Stimulated activated naive CD8-positive, alpha-beta T cell treated with anti-CD3 and anti-CD28 coated beads, Interleukin-15, Interleukin-2, amounts not matched to agents 100 U/mL and 50 U/mL, for 24 hours (primary cell): ENCODE results near the gene BNC2.

Source experiments
- ATAC-seq: fragments of 150-1000 bp; cut with Tn5 transposase; one replicate; pipeline ENCODE4 v1.10.0; 2021
- DNase-seq: peaks from one replicate; pipeline ENCODE4 v3.0.0; 2021

The BNC2 gene

DNA sequence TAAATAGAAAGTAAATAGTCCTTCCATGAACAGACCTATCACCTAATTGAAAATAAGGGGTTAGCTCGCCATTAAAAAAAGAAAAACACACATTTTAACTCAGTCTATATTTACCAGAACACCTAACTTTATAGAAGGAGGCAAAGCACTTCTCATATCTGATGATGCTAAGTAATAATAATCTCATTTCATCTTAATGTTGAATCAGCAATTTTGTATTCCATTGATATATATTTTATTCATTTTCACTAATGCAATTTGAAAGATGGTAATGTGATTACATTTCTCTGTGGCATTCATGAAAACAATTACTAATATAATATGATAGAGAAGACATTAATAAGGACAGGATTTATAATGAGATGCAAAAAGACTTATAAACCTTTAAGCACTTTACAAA lies 276.7 kb downstream of the BNC2 start:
- no peak for DNase-seq
- no peak for ATAC-seq

DNA sequence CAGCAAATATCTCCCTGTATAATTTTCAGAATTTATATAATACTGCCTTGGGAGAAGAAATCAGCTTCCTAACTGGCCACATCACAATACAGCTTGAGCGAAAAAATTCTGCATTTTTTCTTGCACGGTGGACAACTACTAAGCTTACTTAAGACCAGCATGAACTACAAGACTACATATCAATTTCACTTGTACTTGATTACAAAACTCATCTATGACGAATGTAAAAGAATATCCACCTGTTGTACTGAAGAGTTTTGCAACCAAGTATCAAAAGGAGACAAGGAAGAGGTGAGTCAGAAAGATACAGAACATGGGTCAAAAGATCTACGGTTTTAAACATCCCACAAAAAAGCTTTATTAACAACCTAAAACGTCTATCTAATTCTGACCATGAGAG lies 279.4 kb downstream of the BNC2 start:
- DNase-seq, result no peak
- ATAC-seq, result no peak

DNA sequence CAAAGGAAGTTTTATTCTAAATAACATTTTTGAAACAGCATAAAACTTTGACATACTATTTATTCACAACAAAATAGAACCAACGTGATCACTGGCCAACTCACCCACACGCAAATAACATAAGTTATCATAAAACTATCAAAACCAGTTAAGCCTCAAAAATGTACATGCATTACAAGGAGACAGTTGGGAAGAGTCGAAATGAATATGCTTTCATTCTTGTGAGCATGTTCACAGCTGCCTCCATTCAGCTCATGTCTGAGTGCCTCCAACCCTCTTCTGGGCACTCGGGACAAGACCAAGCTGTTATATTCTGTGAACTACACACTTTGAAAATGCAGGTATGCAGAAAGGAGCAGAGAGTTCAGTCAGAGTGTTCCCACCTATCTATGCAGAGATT lies 284.9 kb downstream of the BNC2 start:
- ATAC-seq (no peak), DNase-seq (no peak)

DNA sequence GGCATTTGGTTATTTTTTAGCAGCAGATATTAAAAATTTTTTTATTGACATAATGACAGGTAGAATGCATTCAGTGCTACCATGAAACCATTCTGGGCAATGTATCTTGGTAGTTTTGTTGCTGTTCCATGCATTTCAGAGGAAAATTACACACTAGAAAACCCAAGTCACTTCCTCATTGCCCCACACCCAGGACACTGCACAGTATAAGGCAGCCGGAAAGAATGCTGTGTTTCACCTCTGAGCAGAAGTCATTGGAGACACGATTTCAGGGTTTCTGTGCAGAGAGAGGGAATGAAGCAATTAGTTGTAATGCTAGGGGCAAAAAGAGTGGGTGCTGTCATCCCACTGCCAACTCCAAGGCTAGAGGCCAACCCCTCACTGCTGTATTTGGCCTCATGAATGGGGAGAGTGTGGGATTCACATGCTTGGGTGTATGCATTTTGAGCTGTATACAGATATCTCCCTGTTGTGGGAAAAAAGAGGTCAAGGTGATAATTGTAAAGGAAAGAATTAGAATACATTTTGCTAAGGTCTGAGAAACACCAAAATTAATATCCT lies 290.5 kb downstream of the BNC2 start:
- no peak for DNase-seq
- no peak for ATAC-seq

DNA sequence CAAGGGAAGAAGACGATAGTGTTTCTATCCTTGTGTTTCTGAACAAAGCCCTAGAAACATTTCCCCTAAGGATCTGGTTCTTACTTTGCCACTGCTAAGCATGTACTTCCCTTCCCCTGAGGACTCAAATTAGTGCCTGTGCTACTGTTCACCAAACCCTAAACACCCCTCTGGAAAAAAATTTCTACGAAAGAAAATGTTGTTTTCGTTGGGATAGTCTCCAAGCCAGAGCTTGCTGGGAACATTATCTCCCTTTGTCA lies 294.6 kb downstream of the BNC2 start:
- DNase-seq, result no peak
- ATAC-seq, result no peak

DNA sequence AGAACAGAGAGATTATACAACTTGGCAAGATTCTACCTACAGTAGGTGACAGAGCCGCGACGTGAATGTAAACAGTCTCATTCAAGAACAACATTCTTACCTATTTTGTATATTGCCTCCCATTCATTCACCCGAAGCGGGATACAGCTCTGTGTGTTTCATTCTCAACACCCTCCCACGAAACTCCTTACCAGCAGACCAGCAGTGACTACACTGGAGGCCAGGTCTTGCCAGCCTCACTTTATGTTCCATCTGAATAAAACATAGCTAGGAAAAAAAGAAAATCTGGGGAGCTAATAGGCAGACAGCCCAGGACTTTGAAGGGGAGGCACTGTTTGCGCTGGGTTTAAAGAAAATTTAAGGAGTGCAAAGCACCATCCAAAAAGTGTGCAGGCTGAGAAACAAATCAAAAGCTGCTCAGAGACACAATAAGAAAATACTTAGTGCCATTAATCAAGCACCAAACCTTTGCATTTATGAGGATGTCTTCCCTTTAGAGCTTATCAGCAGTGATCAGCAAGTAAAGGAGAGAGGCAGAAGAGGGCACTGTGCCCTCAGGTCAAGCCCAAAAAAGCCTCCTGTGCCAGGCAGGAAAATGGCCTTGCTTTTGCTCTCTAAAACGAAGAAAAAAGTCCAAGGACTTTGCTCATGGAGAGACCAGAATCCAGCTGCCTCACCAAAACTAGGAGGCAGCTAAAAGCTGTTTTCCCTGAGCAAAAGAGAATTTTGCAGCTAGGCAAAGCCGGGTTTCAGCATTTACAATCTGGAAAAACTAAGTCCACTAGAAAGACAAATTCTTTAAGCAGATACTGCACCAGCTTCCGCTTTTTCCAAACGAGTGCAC lies 295.1 kb downstream of the BNC2 start:
- no peak for ATAC-seq
- DNase-seq, result no peak

DNA sequence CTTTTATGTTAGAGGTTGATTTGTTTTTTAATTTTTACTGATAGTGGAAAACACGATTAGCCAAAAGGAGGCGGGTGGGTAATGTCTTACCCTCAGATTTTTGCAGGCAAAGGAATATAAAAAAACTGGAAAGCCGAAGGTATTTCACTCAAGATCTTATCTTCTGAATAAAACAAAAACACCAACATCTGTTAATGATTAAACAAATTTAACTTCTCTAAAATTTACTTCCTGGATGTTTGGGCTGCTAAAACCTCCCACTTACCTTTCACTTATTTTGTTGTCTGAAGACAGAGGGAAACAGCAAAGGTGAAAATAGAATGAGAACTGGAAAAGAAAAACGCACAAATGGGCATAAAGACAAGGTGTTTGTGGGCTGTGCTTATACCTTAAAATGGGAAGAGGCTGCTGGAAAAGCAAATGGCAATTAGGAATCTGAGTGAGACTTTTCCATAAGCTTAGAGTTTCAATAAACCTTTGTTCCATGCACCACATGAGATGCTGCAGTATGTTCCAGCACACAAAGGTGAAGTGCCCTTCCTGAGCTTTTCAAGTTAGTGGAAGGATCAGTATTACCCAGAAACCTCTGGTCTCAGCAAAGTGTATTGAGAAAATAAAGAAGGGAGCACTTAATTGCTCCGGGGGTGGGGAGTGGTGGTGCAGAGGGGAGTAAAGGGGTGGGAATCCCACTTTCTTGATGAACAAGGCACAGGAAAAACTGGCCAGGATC lies 298.3 kb downstream of the BNC2 start:
- ATAC-seq (no peak), DNase-seq (no peak)

DNA sequence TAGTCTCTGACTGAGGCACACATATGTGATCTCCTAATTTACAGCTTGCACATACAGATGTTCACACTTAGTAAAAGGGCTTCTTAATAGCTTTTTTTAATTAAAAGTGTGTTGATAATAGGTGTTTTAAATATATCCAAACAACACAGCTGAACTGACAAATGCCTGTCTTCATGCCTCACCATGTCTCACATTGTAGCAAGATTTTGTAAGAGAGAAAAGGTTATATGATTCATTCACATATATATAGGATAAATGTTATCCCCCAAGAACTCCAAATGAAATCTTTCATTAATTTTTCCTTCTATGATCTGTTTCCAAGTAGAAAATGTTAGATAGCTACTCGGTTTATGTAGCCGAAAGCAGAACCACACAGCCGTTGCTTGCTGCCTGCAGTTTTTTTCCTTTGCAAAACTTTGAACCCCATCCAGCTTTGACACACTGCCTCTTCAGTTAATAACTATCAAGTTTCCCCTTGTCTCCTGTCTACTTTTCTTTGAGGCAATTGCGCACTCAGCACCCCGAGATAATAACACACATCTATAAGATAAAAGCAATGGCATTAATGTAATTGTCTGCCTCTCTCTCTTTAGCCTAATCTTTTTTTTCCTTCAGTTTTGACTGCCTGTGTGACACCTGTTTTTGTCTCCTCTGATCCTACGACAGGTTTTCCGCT lies 299.2 kb downstream of the BNC2 start:
- no peak for DNase-seq

DNA sequence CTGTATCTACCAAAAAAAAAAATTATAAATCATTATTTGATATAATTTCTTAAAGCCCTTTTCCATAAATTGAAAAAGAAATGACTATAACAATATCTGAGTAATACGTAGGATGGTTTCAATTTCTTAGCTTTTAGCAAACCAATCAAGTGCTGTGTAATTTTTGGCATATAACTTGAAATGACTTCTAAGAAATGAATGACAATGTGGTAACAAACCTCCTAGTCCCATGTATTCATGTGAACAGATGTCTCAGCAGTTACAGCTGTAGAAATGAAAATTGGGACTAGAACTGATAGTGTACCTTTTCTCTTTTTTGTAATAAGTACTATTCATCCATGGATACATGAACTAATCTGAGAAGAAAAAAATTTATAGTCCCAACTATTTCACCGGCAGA lies 307.0 kb downstream of the BNC2 start:
- ATAC-seq, result no peak
- DNase-seq, result no peak

More for the DNA sequence above, 299.2 kb downstream of the BNC2 start:
- no peak for ATAC-seq

DNA sequence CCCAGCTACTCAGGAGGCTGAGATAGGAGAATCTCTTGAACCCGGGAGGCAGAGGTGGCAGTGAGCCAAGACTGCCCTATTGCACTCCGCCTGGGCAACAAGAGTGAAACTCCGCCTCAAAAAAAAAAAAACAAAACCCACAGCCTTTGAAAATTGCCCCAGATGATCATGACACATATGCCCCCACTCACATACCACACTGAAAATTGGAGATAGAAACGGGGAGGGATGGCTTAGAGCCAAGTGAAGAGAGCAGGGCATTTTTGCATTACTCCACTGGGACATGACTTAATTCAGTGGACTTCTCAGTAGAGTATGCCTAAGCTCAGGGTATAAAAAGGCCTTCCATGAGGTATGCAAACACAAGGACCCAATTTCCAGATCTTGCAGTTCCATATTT lies 309.3 kb downstream of the BNC2 start:
- no peak for DNase-seq
- no peak for ATAC-seq

DNA sequence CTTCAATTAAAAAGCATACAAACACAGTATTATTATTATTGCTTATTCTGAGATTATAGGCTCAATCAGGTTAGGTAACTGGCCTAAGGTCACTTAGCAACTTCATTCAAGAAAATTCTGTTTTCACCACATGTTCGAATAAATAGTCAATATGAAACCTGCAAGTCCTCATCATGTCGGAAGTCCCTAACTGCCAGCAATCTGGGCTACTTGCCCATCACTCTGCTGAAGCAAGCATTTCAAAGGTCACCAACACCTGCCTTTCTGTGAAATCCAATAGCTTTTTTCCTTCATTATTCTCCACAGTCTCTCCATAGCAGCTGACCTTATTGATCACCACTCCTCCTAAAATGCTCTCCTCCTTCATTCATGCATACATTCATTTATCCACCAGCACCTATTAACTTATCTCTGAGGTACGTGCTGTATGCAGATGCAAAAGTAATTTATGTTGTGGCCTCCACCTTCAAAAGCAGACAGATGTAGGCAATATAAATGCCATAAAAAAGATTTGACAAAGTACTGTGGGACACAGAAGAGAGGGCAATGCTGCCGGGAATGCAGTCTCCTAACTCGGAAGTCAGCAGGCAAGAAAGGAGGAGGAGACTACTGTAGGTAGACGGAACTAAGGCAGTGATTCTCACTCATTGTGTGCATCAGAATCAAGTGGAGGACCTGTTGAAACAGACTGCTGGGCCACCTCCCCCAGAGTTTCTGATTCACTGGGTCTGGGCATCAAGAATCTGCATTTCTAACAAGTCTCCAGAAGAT lies 310.9 kb downstream of the BNC2 start:
- ATAC-seq, result no peak
- no peak for DNase-seq

DNA sequence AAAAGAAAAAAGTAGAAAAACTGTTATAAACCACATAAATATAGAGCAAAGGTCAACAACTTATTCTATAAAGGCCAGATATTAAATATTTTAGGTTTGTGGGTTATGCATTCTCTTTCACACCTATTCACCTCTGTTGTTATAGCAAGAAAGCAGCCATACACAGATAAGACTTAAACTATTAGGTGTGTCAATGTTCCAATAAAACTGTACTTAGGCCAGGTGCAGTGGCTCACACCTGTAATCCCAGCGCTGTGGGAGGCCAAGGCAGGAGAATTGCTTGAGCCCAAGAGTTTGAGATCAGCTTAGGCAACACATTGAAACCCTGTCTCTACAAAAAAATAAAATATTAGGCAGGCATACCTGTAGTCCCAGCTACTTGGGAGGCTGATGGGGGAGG lies 314.7 kb downstream of the BNC2 start:
- no peak for ATAC-seq
- DNase-seq, result no peak

DNA sequence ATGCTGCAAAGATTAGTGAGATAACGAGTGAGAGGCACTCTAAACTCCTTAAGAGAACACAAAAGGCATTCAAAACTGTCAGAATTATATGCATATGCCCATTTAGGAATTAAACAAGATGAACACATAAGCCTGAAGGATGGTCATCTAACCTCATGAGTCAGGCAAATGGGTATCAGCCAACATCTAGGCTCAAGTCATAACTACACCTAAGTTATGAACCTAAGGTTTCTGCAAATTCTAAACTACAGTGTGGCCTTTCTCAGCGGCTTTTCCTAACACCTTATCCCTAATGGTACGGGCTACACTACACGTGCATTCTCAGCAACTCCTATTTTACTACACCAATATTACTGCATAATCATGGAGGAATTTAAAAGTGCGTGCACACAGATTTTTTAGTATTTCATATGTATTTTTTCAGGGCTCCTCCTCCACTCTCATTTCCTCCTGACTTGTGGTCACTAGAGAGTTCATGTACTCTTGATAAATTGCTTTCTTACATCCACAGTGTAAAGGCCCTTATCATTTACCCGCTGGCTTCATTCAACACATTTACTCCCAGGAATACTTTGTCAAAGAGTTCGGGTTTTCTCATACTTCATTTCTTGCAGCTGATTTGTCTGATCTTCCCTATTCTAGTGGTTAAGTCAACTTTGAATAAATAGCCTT lies 316.5 kb downstream of the BNC2 start:
- no peak for ATAC-seq
- DNase-seq, result no peak

DNA sequence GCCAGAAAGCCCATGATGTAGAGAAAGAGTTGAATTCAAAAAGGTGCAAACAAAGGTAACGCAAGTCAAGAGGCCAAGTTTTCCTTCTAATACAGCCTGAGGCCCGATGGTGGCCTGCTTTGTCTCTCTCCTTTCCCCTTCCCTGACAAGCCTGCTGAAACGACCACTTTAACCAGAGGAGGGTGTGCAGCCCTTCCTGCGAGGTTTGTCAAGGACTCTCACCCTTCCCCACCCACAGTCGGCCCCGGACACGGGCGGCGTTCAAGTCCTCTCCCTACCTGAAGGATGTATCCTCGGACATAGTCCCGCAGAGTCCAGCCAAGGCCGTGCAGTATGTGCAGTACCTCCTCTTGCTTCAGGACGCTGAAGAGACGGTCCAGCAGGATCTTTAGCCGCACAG lies 318.2 kb downstream of the BNC2 start:
- no peak for ATAC-seq
- no peak for DNase-seq

DNA sequence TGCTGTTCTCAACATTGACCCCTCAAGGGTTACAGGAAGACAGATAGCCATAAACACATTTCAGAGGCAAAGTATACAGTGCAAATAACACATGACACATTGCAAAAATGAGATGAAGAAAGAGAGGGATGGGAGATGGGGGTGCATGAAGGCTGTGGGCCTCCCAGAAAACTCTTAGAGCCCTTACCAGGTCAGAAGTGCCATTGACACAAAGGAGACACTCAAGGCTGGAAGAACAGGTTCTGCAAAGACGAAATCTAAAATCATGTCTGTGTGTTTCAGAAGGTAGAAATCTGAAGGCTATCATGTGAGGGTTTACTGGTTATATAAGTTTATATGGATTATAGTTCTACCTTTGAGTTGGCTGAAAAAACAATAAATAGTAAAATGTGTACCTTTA lies 318.8 kb downstream of the BNC2 start:
- ATAC-seq (no peak), DNase-seq (no peak)

DNA sequence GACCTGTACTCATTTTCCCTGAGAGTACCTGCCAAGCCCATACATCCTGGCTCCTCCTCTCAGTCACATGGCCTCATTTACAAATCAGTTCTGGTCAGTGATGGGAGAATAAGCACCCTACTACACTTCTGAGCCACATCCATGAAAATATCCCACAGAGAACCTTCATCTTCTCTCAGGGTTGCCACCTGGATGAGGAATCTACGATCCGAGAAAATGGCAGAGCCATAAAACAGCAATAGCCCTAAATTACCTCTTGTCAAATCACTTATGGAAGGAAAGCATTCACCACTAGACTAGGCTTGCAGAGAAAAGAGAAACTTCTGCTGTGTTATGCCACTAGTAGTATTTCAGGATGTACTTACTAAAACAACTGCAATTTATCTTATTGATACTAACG lies 324.8 kb downstream of the BNC2 start:
- no peak for DNase-seq

DNA sequence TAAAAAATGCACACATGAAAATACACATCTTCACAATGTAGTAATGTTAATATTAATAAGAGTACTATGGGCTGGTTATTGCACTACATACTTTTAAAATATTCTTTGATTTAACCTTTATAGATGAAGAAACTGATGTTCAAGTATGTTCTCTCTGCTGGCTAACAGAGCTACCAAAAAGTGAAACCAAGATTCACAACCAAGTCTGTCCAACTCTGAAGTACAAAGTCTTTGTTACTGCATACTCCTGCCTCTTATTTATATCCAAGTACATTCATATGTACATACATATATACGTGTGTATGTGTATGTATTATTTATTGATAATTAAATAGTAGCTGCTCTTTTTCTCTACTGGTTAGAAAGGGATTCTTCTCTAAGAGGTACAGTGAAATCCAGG lies 325.6 kb downstream of the BNC2 start:
- DNase-seq, result no peak

More for the DNA sequence above, 324.8 kb downstream of the BNC2 start:
- no peak for ATAC-seq

DNA sequence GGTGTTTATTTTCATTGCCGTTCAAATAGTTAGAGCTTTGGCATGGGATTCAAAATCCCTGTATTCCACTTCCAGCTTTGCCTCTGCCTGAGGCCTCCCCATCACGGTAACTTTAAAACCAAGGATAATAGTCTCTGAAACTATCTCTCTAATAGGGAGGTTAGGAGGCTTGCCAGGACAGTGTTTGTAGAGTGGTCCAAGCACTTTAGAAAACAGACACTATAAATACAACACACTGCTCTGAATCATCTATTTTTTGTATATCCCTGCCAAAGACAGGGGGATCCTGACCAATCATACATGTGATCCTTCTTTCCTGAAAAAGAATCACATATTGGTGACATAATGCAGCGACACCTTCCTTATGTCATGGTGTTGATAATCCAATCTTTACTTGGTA lies 326.8 kb downstream of the BNC2 start:
- DNase-seq, result no peak
- ATAC-seq, result no peak

More for the DNA sequence above, 325.6 kb downstream of the BNC2 start:
- ATAC-seq, result no peak

DNA sequence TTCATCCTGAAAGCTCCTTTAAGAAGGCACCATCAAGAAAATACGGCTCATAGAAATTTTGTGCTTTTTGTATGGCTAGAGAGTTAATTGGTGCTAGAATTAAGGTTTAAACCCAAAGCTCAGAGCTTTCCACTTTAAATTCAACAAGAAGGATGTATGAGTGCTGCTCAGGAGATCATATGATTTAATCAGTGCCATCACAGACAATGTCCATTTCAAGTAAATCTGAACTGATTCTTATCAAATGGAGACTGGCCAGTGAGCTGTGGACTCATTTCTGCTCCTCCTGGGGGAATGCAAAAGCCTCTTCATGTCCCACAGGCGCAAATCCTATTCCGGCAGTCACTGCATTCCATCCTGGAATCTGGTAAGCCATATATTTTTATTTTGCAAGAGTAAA lies 327.2 kb downstream of the BNC2 start:
- DNase-seq (no peak), ATAC-seq (no peak)

DNA sequence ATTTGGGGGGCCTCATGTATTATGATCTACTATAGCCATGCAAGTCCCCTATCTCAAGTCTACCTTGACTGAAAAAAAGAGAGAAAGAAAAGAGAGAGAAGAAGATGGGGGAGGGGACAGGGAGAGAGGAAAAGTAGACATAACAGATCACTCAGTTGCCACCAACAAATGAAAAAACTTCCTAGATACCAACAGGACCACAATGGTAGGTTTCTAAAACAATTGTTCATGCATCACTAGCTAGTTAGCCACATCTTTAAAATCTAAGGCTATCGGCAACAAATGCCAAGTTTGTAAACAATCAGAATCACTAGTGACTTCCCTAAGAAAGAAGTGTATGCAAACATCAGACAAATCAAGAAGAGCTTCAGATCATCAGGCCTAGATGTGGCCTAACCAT lies 328.2 kb downstream of the BNC2 start:
- no peak for ATAC-seq
- no peak for DNase-seq

DNA sequence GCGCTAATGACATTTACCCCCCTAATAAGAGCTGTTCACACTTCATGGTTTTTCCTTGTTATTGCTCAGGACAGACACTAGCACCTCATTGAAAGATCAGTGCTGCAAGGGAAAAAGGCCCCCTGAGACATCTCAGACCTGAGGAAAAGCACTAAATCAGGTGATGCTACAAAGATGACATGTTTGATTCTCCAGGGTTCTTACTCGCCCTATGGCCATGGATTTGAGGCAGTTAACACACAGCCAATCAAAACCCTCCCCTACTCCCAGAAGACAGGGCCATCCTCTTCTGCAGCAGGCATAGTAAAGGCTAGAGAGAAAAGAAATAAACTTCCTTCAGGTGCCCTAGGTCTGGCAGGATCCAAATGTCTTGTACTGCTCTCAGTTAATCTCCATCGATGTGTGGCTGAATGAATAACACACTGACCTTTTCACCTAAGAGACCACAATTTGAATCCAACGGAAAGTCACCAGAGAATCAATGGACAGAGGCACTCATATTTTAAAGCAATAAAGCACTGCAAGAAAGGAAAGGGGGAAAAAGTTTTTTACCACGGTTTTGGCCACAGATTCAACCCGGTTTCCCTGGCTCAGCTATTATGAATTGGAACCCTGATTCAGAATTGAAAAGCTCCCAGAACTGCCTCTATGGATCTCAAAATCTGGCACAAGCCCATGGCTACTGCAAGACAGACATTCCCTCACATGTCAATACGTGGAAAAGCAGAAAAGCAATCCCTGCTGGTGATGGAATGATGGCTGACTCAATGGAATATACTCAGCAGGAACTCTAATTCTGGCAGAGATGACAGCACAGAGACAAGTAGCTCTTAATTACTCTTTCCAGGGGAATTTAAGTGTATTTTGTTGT lies 329.5 kb downstream of the BNC2 start:
- ATAC-seq (no peak), DNase-seq (no peak)
